Activated T-cell treated with anti-CD3 and anti-CD28 coated beads, Interleukin-2, amount 50 U/mL, for 72 hours (primary cell): ENCODE measurements around the gene CCSER2. TPM values are rescaled to one million over a fixed set of nuclear protein-coding genes. Genes with fewer than 3 reads are reported as not detected.

Source experiments
- ATAC-seq, 2 donors: fragments of 150-1000 bp; cut with Tn5 transposase; replicated peaks in 1 of 2; 2 replicates each; pipeline ENCODE4 v1.10.0; 2021; ENCODE audit warnings: moderate library complexity in 2 of 2, mild to moderate bottlenecking in 1 of 2
- DNase-seq, 2 donors: peaks; one replicate each; pipeline ENCODE4 v3.0.0; 2021 to 2022; ENCODE audit warnings: mixed read lengths in 1 of 2
- H3K27ac Mint-ChIP-seq: one replicate; pipeline ENCODE4 v1.8.0; 2022; ENCODE audit warnings: mild to moderate bottlenecking, moderate library complexity, mixed read lengths
- H3K27me3 Mint-ChIP-seq: one replicate; pipeline ENCODE4 v1.8.0; 2022; ENCODE audit warnings: low read depth, mixed read lengths
- H3K36me3 Mint-ChIP-seq, 2 donors: one replicate each; pipeline ENCODE4 v1.8.0; 2022; ENCODE audit warnings: mixed read lengths in 2 of 2, mild to moderate bottlenecking in 1 of 2; ENCODE audit not compliant: insufficient read depth in 2 of 2
- H3K4me1 Mint-ChIP-seq: one replicate; pipeline ENCODE4 v1.8.0; 2022; ENCODE audit warnings: low read depth, mixed read lengths
- H3K4me3 Mint-ChIP-seq, 2 donors: one replicate each; pipeline ENCODE4 v1.8.0; 2022; ENCODE audit warnings: mild to moderate bottlenecking in 2 of 2, mixed read lengths in 2 of 2, moderate library complexity in 2 of 2
- H3K9me3 Mint-ChIP-seq, 2 donors: one replicate each; pipeline ENCODE4 v1.8.0; 2022; ENCODE audit warnings: mixed read lengths in 2 of 2
- total RNA-seq, 2 donors: library from RNA; stranded (reverse); gene quantifications; one replicate each; pipeline ENCODE4 v1.2.3, GENCODE V29; 2022

CCSER2 gene
- total RNA-seq, 2 donors from 2014 or later: 93.7 to 99.1 TPM

DNA sequence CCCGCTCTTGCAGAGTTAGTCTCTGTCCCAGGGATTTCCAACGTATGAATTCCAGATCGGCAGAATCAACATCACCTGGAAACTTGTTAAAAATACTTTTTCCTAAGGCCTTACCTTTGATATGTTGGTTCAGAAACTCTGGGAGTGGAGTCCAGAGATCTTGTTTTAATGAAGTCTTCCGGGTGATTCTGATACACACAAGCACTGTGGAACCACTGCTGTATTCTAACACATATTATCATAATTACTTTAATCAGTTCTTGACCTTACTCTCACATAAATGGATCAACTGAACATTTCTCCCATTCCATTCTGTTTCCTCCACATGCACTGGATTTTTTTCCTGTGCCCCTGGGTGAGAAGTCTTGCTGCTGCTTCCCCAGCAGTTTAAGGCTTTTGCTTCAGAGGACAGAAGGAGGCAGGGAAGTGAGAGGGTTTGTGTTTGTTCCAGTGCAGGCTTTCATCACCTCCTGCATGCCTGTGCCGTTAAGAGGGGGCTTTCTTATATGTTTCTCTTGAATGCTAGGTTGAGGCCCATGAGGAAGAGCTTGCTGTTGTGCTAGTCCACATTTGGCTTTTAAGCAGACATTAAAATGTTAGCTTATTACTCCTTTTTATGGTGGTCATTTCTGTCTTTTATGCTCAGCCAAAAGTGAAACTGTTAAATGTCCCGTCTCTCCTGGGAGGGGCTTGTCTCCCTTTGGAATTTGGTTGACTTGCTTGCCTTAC, 32.4 kb downstream of the CCSER2 start:
- Mint-ChIP-seq H3K4me1 (peaks cover 69% of the 10 kb centered on the region), H3K36me3 (peaks cover 0 to 3% of the 10 kb centered on the region in 2 donors), H3K27me3 (no peaks in the 10 kb centered on the region), H3K27ac (peak overlapping the region; percentile 85), H3K4me3 (peak overlapping the region; percentile 16 to 59), H3K9me3 (no peaks in the 10 kb centered on the region)
- DNase-seq (no peak), ATAC-seq (no peak)

DNA sequence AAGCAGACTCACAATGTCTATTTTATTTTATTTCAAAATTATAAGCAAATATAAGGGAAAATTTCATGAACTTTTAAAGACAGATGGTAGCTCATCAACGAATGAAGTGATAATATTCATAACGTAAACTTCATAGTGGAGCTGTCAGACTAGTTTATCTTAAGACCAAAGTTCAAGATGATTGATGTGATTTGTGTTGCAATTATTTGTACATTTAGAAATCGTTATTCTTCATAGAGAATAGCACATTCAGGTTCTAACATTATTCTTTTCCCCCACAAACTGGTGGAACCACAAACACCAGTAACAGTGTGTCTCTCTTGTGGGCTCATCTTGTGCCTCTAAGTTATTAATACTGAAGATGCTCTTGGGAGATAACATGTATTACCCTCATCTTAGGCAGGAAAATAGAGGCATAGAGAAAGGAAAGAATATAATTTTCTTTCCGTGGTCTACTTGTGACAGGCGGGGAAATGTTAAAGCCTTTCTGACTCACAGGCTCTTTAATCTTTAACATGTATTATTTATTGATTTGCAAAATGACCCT, 37.0 kb downstream of the CCSER2 start:
- Mint-ChIP-seq H3K36me3 (peaks cover 0 to 3% of the 10 kb centered on the region in 2 donors), H3K27ac (no peak overlapping the region)

DNA sequence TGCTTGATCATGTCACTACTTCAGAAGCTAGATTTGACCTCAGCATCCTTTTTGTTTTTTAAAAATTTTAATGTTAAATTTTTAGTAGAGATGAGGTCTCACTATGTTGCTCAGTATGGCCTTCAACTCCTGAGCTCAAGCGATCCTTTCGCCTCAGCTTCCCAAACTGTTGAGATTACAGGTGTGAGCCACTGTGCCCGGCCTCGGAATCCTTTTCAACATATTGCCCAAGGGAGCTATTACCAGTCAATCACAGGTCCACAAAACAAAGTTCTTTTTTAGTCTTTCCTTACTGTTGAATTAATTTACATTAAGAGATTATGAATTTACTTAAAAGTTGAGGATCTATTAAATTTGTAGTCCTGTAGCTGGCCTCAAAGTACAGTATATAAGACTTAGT, 37.7 kb downstream of the CCSER2 start:
- Mint-ChIP-seq H3K9me3 (no peaks in the 10 kb centered on the region), H3K27me3 (no peaks in the 10 kb centered on the region), H3K4me1 (peaks cover 31% of the 10 kb centered on the region), H3K4me3 (no peak overlapping the region), H3K27ac (no peak overlapping the region), H3K36me3 (peaks cover 0 to 3% of the 10 kb centered on the region in 2 donors)
- DNase-seq (no peak), ATAC-seq (no peak)

More for the DNA sequence above, 37.0 kb downstream of the CCSER2 start:
- H3K9me3 Mint-ChIP-seq: no peaks in the 10 kb centered on the region
- H3K27me3 Mint-ChIP-seq: no peaks in the 10 kb centered on the region
- DNase-seq: no peak
- H3K4me3 Mint-ChIP-seq: no peak overlapping the region
- H3K4me1 Mint-ChIP-seq: peaks cover 36% of the 10 kb centered on the region
- ATAC-seq: no peak

DNA sequence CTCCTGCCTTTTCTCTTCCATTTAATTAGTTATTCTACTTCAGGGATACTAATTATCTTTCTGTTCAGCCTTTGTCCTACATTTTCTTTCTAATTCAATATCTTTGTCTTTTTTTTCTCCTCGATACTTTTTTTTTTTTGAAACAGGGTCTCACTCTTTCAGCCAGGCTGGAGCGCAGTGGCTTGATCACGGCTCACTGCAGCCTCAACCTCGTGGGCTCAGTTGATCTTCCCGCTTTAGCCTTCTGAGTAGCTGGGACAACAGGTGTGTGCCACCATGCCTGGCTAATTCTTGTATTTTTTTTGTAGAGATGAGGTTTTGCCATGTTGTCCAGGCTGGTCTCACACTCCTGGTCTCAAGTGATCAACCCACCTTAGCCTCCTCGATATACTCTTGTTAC, 38.9 kb downstream of the CCSER2 start:
- ATAC-seq (no peak), DNase-seq (no peak)
- Mint-ChIP-seq H3K27me3 (no peaks in the 10 kb centered on the region), H3K9me3 (no peaks in the 10 kb centered on the region), H3K27ac (peak overlapping the region; percentile 10), H3K4me3 (no peak overlapping the region), H3K4me1 (peaks cover 32% of the 10 kb centered on the region), H3K36me3 (peaks cover under 1 to 2% of the 10 kb centered on the region in 2 donors)

DNA sequence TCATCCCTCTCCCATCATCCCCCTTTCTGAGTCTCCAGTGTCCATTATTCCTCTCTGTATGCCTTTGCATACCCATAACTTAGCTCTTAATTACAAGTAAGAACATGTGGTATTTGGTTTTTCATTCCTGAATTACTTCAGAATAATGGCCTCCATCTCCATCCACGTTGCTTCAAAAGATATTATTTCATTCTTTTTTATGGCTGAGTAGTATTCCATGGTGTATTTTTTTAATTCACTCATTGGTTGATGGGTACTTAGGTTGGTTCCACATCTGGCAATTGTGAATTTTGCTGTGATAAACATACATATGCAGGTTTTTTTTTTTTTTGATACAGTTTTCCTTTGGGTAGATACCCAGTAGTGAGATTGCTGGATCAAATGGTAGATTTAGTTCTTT, 40.4 kb downstream of the CCSER2 start:
- ATAC-seq: no peak
- Mint-ChIP-seq H3K9me3 (no peaks in the 10 kb centered on the region), H3K4me1 (peaks cover 26% of the 10 kb centered on the region), H3K4me3 (no peak overlapping the region), H3K36me3 (peaks cover 0 to 2% of the 10 kb centered on the region in 2 donors), H3K27me3 (no peaks in the 10 kb centered on the region), H3K27ac (no peak overlapping the region)
- DNase-seq: no peak

DNA sequence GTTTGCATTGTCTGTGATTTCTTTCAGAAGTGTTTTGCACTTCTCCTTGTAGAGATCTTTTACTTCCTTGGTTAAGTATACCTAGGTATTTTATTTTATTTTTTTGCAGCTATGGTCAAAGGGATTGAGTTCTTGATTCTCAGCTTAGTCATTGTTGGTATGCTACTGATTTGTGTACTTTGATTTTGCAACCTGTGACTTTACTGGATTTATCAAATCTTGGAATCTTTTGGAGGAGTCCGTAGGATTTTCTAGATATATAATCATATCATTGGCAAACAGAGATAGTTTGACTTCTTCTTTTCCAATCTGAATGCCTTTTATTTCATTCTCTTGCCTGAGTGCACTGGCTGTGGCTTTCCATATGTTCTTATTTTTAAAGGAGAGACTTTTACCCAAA, 41.9 kb downstream of the CCSER2 start:
- Mint-ChIP-seq H3K9me3 (no peaks in the 10 kb centered on the region), H3K36me3 (peaks cover 4 to 6% of the 10 kb centered on the region in 2 donors), H3K27me3 (no peaks in the 10 kb centered on the region), H3K27ac (peak overlapping the region; percentile 40), H3K4me3 (no peak overlapping the region), H3K4me1 (peaks cover 30% of the 10 kb centered on the region)
- no peak for ATAC-seq
- DNase-seq: no peak

DNA sequence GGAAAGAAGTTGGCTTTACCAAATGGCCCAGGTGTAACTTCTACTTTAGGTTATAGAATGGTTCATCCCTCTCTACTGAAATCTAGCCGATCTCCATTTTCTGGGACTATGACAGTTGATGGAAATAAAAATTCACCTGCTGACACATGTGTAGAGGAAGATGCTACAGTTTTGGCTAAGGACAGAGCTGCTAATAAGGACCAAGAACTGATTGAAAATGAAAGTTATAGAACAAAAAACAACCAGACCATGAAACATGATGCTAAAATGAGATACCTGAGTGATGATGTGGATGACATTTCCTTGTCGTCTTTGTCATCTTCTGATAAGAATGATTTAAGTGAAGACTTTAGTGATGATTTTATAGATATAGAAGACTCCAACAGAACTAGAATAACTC, 43.6 kb downstream of the CCSER2 start:
- Mint-ChIP-seq H3K27ac (peak overlapping the region; percentile 73), H3K36me3 (peaks cover 6 to 8% of the 10 kb centered on the region in 2 donors), H3K4me1 (peaks cover 29% of the 10 kb centered on the region), H3K9me3 (no peaks in the 10 kb centered on the region), H3K4me3 (peak overlapping the region in 1 of 2 donors; percentile 25), H3K27me3 (no peaks in the 10 kb centered on the region)
- ATAC-seq (peak; percentile 32 to 69), DNase-seq (no peak)

DNA sequence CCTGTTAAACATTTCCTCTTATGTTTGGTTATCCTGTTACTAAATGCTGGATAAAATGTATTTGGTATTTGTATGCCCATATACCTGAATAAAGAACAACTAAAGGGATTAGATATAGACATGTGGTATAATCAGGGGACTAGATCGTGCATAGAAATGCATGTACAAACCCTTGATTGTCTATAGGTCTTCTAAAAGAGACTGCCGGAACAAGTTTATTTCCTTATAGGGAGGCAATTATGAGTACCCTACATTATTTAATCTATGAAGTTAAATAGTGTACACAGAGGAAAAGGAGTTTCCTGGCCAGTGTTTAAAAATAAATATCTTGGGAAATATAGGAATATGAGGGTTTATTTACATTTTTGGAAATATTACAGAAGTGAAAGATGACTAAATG, 44.6 kb downstream of the CCSER2 start:
- Mint-ChIP-seq H3K4me3 (no peak overlapping the region), H3K36me3 (peaks cover 6 to 8% of the 10 kb centered on the region in 2 donors), H3K9me3 (no peaks in the 10 kb centered on the region), H3K4me1 (peaks cover 29% of the 10 kb centered on the region), H3K27ac (peak overlapping the region; percentile 54), H3K27me3 (no peaks in the 10 kb centered on the region)
- ATAC-seq: no peak
- no peak for DNase-seq

DNA sequence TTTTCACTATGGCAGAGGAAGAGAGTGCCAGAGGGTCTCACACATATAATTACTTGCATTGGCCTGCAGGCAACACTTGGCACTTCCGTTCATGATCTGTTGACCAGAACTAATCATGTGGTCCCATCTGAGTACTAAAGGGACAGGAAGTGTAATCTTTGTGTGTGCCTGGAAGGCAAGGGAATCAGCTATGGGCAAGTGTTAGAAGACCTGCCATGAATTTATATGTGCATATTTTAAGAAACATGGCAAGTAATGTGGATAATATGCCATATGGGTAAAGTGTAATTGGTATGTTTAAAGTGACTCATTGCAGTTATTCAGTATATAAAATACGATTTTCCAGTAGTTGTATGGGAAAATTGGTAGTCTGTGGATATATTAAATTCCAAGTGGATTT, 46.1 kb downstream of the CCSER2 start:
- Mint-ChIP-seq H3K9me3 (no peaks in the 10 kb centered on the region), H3K4me3 (no peak overlapping the region), H3K27ac (peak overlapping the region; percentile 65), H3K36me3 (peaks cover 6 to 11% of the 10 kb centered on the region in 2 donors), H3K27me3 (no peaks in the 10 kb centered on the region), H3K4me1 (peaks cover 29% of the 10 kb centered on the region)
- ATAC-seq: no peak
- DNase-seq: no peak

DNA sequence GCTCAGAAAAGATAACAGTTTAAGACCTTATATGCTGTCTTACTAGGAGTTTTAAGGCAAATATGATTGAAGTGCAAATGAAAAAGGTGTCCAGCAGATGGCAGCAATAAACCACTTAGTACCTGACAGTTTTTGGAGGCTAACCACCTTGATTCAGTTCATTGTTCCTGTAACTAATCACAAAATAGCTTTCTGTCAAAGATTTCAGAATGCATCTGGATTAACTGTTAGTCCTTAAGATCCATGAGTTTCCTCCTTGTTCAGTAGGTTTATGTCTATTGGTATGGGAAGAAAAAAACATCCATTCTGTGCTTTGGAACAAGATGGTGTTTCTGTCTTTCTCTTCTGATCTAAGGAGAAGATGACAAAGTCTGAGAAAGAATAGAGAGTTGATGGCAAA, 46.6 kb downstream of the CCSER2 start:
- DNase-seq (peak; percentile 31 to 46), ATAC-seq (peak in 1 of 2 donors; percentile 57)
- H3K36me3 Mint-ChIP-seq: peaks cover 6 to 11% of the 10 kb centered on the region in 2 donors
- H3K27me3 Mint-ChIP-seq: no peaks in the 10 kb centered on the region
- peak overlapping the region; percentile 71 for H3K27ac Mint-ChIP-seq
- peaks cover 29% of the 10 kb centered on the region for H3K4me1 Mint-ChIP-seq
- no peak overlapping the region for H3K4me3 Mint-ChIP-seq
- H3K9me3 Mint-ChIP-seq: no peaks in the 10 kb centered on the region

DNA sequence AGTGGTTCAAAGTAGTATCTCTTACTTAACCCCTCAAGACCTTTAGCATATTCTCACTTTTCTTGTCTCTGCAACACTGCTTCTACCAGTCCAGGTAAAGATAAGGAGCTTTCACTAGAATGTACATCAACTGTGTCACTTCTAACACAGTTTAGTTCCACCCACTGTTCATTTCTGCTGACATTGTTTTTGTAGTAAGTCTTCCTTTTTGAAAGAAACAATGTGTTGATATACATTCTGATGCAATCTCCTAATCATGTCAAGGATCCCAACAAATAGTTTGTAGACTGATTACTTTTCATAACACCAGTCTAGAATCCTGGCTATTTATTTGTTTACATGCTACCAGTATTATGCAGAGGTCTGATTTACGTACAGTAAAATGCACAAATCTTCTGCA, 47.5 kb downstream of the CCSER2 start:
- Mint-ChIP-seq H3K9me3 (no peaks in the 10 kb centered on the region), H3K27ac (peak overlapping the region; percentile 93), H3K4me1 (peaks cover 29% of the 10 kb centered on the region), H3K4me3 (peak overlapping the region in 1 of 2 donors; percentile 57), H3K36me3 (peaks cover 8 to 12% of the 10 kb centered on the region in 2 donors), H3K27me3 (no peaks in the 10 kb centered on the region)
- DNase-seq (no peak), ATAC-seq (no peak)

DNA sequence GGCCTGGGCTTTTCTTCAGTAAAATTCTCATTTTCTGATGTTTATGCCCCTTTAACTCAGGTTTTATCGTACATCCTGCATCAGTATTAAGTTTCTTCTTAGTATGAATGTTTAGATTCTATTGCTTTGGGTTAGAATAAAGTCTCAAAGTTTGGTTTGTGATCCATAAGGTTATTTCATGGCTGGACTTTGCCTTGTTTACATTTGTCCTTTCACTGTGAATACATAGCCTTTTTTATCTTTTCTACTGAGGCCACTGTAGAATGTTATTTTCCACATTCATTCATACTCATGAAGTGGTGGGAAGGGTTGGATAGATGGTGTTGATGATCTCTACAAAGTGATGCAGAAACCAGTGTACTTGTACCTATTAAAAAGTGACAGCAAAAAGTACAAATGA, 59.8 kb downstream of the CCSER2 start:
- H3K4me1 Mint-ChIP-seq: peaks cover 12% of the 10 kb centered on the region

DNA sequence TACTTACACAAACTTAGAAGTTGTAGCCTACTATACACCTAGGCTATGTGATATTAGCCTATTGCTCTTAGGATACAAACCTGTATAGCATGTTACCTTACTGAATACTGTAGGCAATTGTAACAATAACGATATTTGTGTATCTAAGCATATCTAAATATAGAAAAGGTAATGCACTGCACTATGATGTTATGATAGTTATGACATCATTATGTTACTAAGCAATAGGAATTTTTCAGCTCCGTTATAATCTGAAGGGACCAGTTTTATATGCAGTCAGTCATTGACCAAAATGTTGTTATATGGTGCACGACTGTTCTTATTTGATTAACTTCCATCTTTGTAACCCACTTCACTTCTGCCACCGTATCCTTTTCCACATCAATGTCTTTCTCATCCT, 62.0 kb downstream of the CCSER2 start:
- Mint-ChIP-seq H3K9me3 (peaks cover 0 to 2% of the 10 kb centered on the region in 2 donors), H3K4me1 (peaks cover 21% of the 10 kb centered on the region), H3K4me3 (no peak overlapping the region), H3K27ac (peak overlapping the region; percentile 70), H3K27me3 (no peaks in the 10 kb centered on the region), H3K36me3 (peaks cover 6 to 19% of the 10 kb centered on the region in 2 donors)
- ATAC-seq: no peak
- no peak for DNase-seq

More for the DNA sequence above, 59.8 kb downstream of the CCSER2 start:
- no peak for DNase-seq
- H3K27ac Mint-ChIP-seq: no peak overlapping the region
- H3K27me3 Mint-ChIP-seq: no peaks in the 10 kb centered on the region
- peaks cover 14 to 31% of the 10 kb centered on the region in 2 donors for H3K36me3 Mint-ChIP-seq
- H3K9me3 Mint-ChIP-seq: peaks cover 6 to 9% of the 10 kb centered on the region in 2 donors
- no peak for ATAC-seq
- no peak overlapping the region for H3K4me3 Mint-ChIP-seq
